MCF 10A (cell line): ENCODE results near the gene SFXN3. TPM values are rescaled to one million over a fixed set of nuclear protein-coding genes. Genes with fewer than 3 reads are reported as not detected.
A peak's percentile ranks its signal among the peaks of the same experiment; 100 is the strongest.

Source experiments
- BruUV-seq: library from RNA; stranded (reverse); fragments of 400-500 nt; replicated peaks from 2 replicates; lab custom pipeline; 2021; lab: Mats Ljungman, UMichigan
- CTCF ChIA-PET: fragments of 300-600 bp; sonication (Branson Sonifier 250); formaldehyde crosslinking; extraction: SDS; loops from one replicate; lab custom pipeline; 2021; ENCODE audit warnings: antibody characterized with exemption, inconsistent platforms; lab: Yijun Ruan, JAX
- POLR2A ChIA-PET: fragments of 300-600, 350-650 bp; sonication (Branson Sonifier 250); formaldehyde crosslinking; extraction: SDS; loops from one replicate; lab custom pipeline; 2020; ENCODE audit warnings: antibody characterized with exemption, inconsistent platforms; lab: Yijun Ruan, JAX
- DNase-seq: peaks from one replicate; pipeline ENCODE4 v3.0.0-alpha.2; 2018; ENCODE audit not compliant: unreplicated experiment
- H3K27ac Mint-ChIP-seq: one replicate; pipeline ENCODE4 v1.8.0; 2022; ENCODE audit warnings: mild to moderate bottlenecking, low read depth, mixed read lengths; ENCODE audit not compliant: unreplicated experiment
- H3K27me3 Mint-ChIP-seq: one replicate; pipeline ENCODE4 v1.8.0; 2022; ENCODE audit warnings: mixed read lengths; ENCODE audit not compliant: insufficient read depth, unreplicated experiment
- H3K36me3 Mint-ChIP-seq: one replicate; pipeline ENCODE4 v1.8.0; 2022; ENCODE audit warnings: mild to moderate bottlenecking, moderate library complexity, mixed read lengths; ENCODE audit not compliant: insufficient read depth, unreplicated experiment
- H3K4me1 Mint-ChIP-seq: one replicate; pipeline ENCODE4 v1.8.0; 2022; ENCODE audit warnings: mixed read lengths; ENCODE audit not compliant: insufficient read depth, unreplicated experiment
- H3K4me3 Mint-ChIP-seq: one replicate; pipeline ENCODE4 v1.8.0; 2022; ENCODE audit warnings: mild to moderate bottlenecking, moderate library complexity, mixed read lengths; ENCODE audit not compliant: unreplicated experiment
- H3K9me3 Mint-ChIP-seq: one replicate; pipeline ENCODE4 v1.8.0; 2022; ENCODE audit warnings: mixed read lengths; ENCODE audit not compliant: unreplicated experiment
- CTCF ChIP-seq: fragments of 200-600 bp; IDR thresholded peaks from one replicate; pipeline ENCODE4 v1.8.0; 2022; ENCODE audit warnings: antibody characterized with exemption, mild to moderate bottlenecking; ENCODE audit not compliant: unreplicated experiment
- intact Hi-C: fragments of 100-400 bp; cut with micrococcal nuclease; formaldehyde crosslinking; loops from 2 replicates; pipeline ENCODE4 v1.14.1; 2022
- total RNA-seq: library from RNA; stranded (reverse); gene quantifications from 2 replicates; pipeline ENCODE4 v1.2.3, GENCODE V29; 2022

The SFXN3 gene
- total RNA-seq, 1 experiment from 2014 or later = 39.4 TPM

GRCh38 chr10:101085846-101086245 is 54.8 kb downstream of the SFXN3 start:
- peaks cover 4% of the 10 kb centered on the region for H3K4me1 Mint-ChIP-seq
- no peak for TF ChIP-seq CTCF
- H3K4me3 Mint-ChIP-seq = no peak overlapping the region
- H3K27ac Mint-ChIP-seq = no peak overlapping the region
- DNase-seq = peak; percentile 57
- H3K27me3 Mint-ChIP-seq = peaks cover 24% of the 10 kb centered on the region
- intact Hi-C loops = no loop called here
- ChIA-PET CTCF (interaction anchor here (0.6 to 7.4 kb wide), 6 partner anchors 10 to 56 kb away, joined by 3 to 64 read pairs (median 4); no protein-coding TSS in a partner anchor), POLR2A (interaction anchor here (1.4 kb wide), 1 partner anchor 42 kb away, joined by 4 read pairs; no protein-coding TSS in a partner anchor)
- no peaks in the 10 kb centered on the region for H3K9me3 Mint-ChIP-seq
- no TSS peak for BruUV-seq
- no peaks in the 10 kb centered on the region for H3K36me3 Mint-ChIP-seq

- ChIA-PET CTCF (interaction anchor here (0.5 to 7.4 kb wide), 4 partner anchors 9 to 55 kb away, joined by 3 to 64 read pairs (median 16); no protein-coding TSS in a partner anchor), POLR2A (no interaction called here)
- no TSS peak for BruUV-seq
- Mint-ChIP-seq H3K4me3 (no peak overlapping the region), H3K4me1 (peaks cover 9% of the 10 kb centered on the region), H3K36me3 (no peaks in the 10 kb centered on the region), H3K9me3 (no peaks in the 10 kb centered on the region), H3K27ac (no peak overlapping the region), H3K27me3 (peaks cover 14% of the 10 kb centered on the region)
- DNase-seq = no peak
- intact Hi-C loops = no loop called here
- TF ChIP-seq CTCF = no peak
Measured at GRCh38 chr10:101087376-101087775, 56.3 kb downstream of the SFXN3 start.

- BruUV-seq = no TSS peak
Measured at GRCh38 chr10:101087965-101088364, 56.9 kb downstream of the SFXN3 start.

More at GRCh38 chr10:101087965-101088364, 56.9 kb downstream of the SFXN3 start:
- TF ChIP-seq CTCF = no peak
- ChIA-PET CTCF (interaction anchor here (0.5 to 7.4 kb wide), 5 partner anchors 8 to 54 kb away, joined by 3 to 64 read pairs (median 4); no protein-coding TSS in a partner anchor), POLR2A (no interaction called here)
- H3K4me1 Mint-ChIP-seq = peaks cover 9% of the 10 kb centered on the region
- H3K4me3 Mint-ChIP-seq = no peak overlapping the region
- intact Hi-C loops = no loop called here
- peaks cover 9% of the 10 kb centered on the region for H3K27me3 Mint-ChIP-seq
- H3K9me3 Mint-ChIP-seq = no peaks in the 10 kb centered on the region
- no peaks in the 10 kb centered on the region for H3K36me3 Mint-ChIP-seq
- no peak for DNase-seq
- H3K27ac Mint-ChIP-seq = no peak overlapping the region
